GM21526 (cell line): Measurements from ENCODE around the gene SNX15.
"Not testable (repeated sequence)": the region's sequence is repeated elsewhere in the genome, so short reads cannot be mapped to it uniquely, and the experiment has no call there.

Experiments used
- ATAC-seq: cut with Tn5 transposase; IDR thresholded peaks from one replicate; pipeline ENCODE4 v1.9.1; 2021; ENCODE audit warnings: moderate library complexity; ENCODE audit not compliant: unreplicated experiment, low FRiP score

Gene SNX15

DNA sequence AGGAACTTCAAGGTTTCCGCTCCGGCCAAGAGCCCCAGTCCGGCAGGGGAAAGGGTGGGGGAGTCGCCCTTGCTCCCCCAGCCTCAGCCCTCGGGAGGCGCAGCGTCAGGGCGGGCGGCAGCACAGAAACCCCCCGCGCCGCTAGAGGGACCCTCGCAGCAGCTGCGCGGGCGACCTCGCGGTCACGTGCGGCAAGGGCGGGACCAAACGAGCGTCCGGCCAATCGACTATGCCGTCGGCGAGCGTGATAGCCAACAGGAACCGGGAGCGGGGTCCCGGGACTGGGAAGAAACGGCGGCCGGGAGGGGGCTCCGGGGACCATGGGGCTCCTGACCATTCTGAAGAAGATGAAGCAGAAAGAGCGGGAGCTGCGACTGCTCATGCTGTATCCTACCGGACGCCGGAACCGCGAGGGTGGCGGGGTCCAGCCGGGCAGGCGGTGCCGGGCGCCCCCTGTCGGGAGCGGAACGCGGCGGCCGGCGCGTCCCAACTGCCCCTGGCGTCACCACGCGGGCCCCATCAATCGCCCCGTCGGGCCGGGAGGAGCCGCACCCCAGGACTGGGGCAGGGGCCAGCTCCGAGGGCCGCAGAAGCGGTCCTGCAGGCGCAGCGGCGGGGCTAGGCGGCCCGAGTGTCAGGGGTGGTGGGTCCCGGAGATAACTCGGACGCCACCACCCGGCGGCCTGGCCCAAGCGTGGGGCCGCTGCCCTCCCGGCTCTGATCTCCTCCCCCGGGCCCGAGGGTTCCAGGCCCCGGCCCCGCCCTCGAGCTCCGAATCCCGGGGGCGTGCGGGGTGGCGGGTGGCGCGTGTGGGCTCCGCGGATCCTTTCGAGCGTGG lies 13.1 kb upstream of the SNX15 start, which contains the start of gene ARL2:
Gene ARL2 (plus strand): TSS at position 273 of the 838 bp plus-strand sequence. CDS start 48 bp downstream, at position 321.
- peak; percentile 50 for ATAC-seq

- ATAC-seq = no peak
These were observed 12.5 kb upstream of the SNX15 start for GRCh38 chr11:65014726-65015227.

- no peak for ATAC-seq
These were observed 10.5 kb upstream of the SNX15 start for GRCh38 chr11:65016705-65017104.

GRCh38 chr11:65017937-65018336 lies 9.3 kb upstream of the SNX15 start:
- ATAC-seq = no peak

- ATAC-seq = no peak
These were observed 7.4 kb upstream of the SNX15 start for GRCh38 chr11:65019824-65020223.

DNA sequence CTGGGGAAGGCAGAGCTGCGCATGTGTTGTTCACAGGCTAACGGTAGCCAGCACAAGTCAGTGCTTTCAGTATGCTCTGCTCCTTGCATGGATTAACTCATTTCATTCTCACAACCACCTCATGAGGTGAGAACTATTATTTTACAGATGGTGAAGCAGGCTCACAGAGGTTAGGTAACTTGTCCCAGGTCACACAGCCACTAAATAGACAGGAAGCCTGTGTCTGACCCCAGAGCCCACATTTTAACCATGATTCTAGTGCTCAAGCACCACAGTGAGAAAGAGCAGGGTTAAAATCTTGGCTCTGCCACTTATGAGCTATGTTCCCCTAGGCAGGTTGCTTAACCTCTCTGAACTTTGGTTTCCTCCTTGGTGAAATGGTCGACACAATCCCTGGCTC lies 6.2 kb upstream of the SNX15 start:
- ATAC-seq = no peak

- ATAC-seq = no peak
These were observed 5.7 kb upstream of the SNX15 start for GRCh38 chr11:65021509-65021908.

GRCh38 chr11:65023502-65023901 lies 3.7 kb upstream of the SNX15 start:
- not testable (repeated sequence) for ATAC-seq

- ATAC-seq = no peak
These were observed 429 bp upstream of the SNX15 start for GRCh38 chr11:65026810-65027209.

DNA sequence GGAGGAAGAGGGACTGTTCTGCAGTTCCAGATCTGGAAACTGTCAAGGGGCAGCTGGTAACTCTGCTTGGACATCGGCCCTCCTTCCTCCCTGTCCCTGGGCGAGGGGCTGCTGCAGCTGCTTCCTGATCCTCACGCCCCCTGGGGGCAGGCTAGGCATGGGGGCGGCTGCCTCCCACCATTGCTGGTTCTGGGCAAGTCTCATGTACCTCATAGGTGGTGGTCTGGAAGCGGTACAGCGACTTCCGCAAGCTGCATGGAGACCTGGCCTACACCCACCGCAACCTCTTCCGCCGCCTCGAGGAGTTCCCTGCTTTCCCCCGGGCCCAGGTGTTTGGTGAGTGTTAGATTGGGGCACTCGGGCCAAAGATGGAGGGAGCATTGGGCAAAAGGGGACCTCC lies 5.0 kb downstream of the SNX15 start:
- ATAC-seq = no peak

- no peak for ATAC-seq
These were observed 7.2 kb downstream of the SNX15 start for GRCh38 chr11:65034423-65034822.

GRCh38 chr11:65035579-65035978 lies 8.3 kb downstream of the SNX15 start:
- ATAC-seq = no peak

DNA sequence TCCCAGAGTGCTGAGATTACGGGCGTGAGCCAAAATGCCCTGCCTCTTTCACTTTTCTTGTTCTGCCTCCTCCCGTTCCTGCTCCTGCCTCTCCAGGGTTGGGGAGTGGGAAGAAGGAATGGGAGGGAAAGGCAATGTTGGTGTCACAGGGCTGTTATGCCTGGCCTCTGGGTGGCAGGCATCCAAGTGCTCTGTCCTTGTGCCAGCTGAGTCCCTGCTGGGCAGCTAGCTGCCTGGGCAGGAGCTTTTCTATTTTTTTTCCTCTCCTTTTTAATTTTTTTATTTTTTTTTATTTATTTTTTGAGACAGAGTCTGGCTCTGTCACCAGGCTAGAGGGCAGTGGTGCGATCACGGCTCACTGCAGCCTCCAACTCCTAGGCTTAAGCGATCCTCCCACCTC lies 9.7 kb downstream of the SNX15 start:
- ATAC-seq = no peak

DNA sequence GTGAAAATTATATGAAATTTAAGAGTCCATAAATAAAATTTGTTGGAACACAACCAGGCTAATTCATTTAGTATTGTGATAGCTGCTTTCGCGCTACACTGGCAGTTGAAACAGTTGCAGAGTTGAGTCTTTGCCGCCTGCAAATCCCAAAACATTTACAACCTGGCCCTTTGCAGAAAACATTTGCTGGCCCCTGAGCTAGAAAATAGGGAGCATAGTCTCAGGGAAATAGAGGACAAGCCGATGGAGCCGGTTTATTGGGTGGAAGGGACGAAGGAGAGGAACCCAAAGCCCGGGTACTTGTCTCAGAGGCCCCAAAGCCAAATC lies 13.2 kb downstream of the SNX15 start:
- no peak for ATAC-seq

GRCh38 chr11:65040847-65041622 lies 13.8 kb downstream of the SNX15 start, which contains the start of gene SAC3D1:
Gene SAC3D1 (plus strand): TSS chr11:65041210. CDS start chr11:65041293, 83 bp downstream.
- ATAC-seq = peak; percentile 69

- no peak for ATAC-seq
These were observed 15.7 kb downstream of the SNX15 start for GRCh38 chr11:65042891-65043290.

DNA sequence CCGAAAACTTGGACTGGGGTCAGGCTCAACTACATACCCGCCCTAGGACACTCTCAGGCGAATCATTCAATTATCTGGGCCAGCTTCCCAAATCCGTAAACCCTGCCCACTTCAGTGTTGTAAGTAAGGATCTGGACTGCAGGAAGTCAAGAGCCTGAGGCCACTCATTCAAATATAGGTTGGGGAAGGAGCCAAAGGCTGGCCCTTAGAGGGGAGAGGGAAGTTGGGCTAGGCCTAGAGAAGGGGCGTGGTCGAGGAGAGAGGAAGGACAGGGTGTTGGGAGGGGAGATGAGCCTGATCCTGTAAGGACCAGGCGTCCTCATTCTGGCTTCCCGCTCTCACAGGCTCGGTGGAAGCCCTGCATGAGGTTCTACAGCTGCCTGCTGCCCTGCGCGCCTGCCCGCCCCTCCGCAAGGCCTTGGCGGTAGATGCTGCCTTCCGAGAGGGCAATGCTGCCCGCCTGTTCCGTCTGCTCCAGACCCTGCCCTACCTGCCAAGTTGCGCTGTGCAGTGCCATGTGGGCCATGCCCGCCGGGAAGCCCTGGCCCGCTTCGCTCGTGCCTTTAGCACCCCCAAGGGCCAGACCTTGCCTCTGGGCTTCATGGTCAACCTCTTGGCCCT lies 16.8 kb downstream of the SNX15 start:
- no peak for ATAC-seq

DNA sequence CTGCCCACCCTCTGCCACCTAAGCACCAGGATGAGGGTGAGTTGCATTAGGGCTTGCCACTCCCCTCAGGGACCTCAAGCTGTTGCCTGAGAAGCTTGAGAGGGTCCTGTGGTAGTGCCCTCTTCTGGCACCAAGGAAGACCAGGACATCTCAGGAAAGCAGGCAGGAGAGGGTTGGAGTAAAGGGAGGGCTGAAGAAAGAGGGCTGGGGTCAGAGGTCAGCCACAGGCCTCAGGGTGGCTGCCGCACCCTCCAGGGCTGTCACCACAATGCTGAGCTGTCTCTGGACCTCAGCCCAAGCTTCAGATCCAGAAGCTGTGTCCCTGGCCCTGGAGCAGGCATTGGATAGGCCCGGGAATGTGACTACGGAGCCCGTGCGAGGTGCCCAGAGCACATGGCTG lies 17.8 kb downstream of the SNX15 start:
- no peak for ATAC-seq

- ATAC-seq = no peak
These were observed 18.5 kb downstream of the SNX15 start for GRCh38 chr11:65045728-65046127.

- no peak for ATAC-seq
These were observed 20.6 kb downstream of the SNX15 start for GRCh38 chr11:65047581-65048422.
